BJ (cell line): ENCODE results near the gene TMEM86A. TPM values are rescaled to one million over a fixed set of nuclear protein-coding genes. Genes with fewer than 3 reads are reported as not detected.
A peak's percentile ranks its signal among the peaks of the same experiment; 100 is the strongest.

Experiments used
- CTCF ChIA-PET: fragments of 350-600 bp; formaldehyde crosslinking; extraction: SDS; loops from one replicate; lab custom pipeline; 2021; ENCODE audit warnings: antibody characterized with exemption, inconsistent platforms; lab: Yijun Ruan, JAX
- POLR2A ChIA-PET: fragments of 300-600 bp; sonication (Branson Sonifier 250); formaldehyde crosslinking; extraction: SDS; loops from one replicate; lab custom pipeline; 2021; ENCODE audit warnings: antibody characterized with exemption; lab: Charles Lee
- DNase-seq: peaks from one replicate; pipeline ENCODE4 v3.0.0-alpha.2; 2011; ENCODE audit warnings: low read depth
- H3K27me3 ChIP-seq: 2 replicates; pipeline ENCODE4 v1.6.0; 2011; ENCODE audit warnings: low read length; ENCODE audit not compliant: control insufficient read depth, insufficient read depth
- H3K36me3 ChIP-seq: 2 replicates; pipeline ENCODE4 v1.5.1; 2011; ENCODE audit warnings: low read length; ENCODE audit not compliant: control insufficient read depth, insufficient read depth
- H3K4me3 ChIP-seq: 2 replicates; pipeline ENCODE4 v1.5.1; 2011; ENCODE audit warnings: low read depth, mild to moderate bottlenecking, control low read depth, low read length
- CTCF ChIP-seq: IDR thresholded peaks from 2 replicates; pipeline ENCODE4 v1.5.1; 2011; ENCODE audit warnings: low read depth, mild to moderate bottlenecking, control low read depth, inconsistent platforms, low read length, moderate library complexity; ENCODE audit not compliant: insufficient read depth
- polyA plus RNA-seq: library from polyadenylated mRNA; depleted of rRNA; stranded (reverse); fragments of >200 nt; gene quantifications from 2 replicates; pipeline ENCODE4 v1.2.3, GENCODE V29; 2011

TMEM86A gene
- polyA plus RNA-seq, 1 experiment = 0.71 TPM

DNA sequence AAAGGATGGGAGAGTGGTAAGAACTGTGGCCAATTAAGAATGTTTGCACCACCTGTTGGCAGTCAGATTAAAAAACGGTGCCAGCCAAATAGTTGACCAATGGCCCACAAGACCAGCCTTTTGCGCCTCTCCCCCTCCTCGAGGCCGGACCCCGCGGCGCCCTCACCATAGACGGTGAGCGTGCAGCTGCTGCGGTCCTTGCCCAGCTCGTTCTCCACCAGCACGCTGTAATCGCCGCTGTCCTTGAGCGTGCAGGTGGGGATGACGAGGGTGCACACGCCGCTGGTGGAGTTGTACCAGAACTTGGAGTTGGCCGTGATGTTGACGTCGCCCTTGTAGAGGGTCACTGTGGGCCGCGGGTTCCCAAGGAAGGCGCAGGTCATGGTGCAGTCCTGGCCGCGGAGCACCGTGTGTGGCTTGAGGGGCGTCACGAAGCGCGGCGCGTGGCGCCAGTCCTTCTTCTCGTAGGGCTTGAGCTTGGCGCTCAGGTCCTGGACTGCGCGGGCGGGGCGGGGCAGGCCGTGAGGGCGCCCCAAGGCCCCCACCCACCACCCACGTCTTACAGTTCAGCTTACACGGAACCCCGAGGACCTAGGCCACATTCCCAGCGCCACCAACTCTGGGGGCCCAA is 7.2 kb downstream of the TMEM86A start:
- TF ChIP-seq CTCF = no peak
- peak overlapping the region; percentile 40 for H3K4me3 ChIP-seq
- no peaks in the 10 kb centered on the region for H3K36me3 ChIP-seq
- CTCF ChIA-PET = interaction anchor here (1.0 kb wide), 2 partner anchors 9 to 17 kb away, joined by 4 to 5 read pairs; no protein-coding TSS in a partner anchor
- DNase-seq = no peak
- POLR2A ChIA-PET = no interaction called here
- H3K27me3 ChIP-seq = peaks cover 16% of the 10 kb centered on the region

DNA sequence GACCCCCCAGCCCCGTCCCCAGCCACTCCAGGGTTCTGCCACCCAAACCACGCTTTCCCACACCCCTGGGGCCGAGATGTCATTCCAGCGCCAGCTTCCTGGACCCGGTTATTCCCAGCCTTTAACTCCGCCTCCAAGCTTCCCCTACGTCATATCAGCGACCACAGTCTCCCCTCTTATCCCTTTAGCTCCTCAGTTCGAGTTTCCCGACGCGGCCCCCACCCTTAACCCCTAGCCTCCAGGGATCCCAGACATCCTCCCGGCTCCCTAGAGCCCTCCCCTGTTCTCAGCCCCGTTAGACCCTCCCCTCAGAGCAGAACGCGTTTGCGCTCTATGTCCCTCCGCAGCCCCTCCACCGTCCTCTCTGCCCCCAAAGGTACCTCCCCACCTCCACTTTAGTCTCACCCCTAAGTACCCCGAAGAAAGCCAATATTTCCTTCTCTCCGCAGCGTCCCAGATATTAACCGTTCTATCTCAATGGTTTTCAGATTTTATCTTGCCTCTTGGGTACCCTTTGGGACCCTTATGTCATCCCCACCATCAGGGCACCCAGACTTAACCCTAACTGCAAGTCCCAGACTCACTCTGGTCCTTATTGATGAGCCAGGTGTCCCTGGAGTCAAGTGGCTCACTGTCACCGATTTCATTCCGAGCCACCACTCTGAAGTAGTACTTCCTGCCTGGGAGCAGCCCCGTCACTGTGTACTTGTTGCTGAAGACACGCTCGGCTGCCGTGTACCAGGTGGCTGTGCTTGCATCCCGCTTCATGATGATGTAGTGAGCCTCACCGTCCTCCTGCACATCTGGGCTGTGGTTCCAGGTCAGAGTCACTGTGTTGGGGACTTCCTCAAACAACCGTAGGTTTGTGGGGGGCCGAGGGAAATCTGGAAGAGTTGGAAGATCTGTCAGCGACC is 8.0 kb downstream of the TMEM86A start:
- peak overlapping the region; percentile 40 for H3K4me3 ChIP-seq
- ChIA-PET CTCF (interaction anchor here (1.0 to 1.8 kb wide), 5 partner anchors 10 to 21 kb away, joined by 3 to 6 read pairs (median 4); no protein-coding TSS in a partner anchor), POLR2A (no interaction called here)
- no peak for TF ChIP-seq CTCF
- DNase-seq = no peak
- peaks cover 16% of the 10 kb centered on the region for H3K27me3 ChIP-seq
- H3K36me3 ChIP-seq = no peaks in the 10 kb centered on the region

- Histone ChIP-seq H3K4me3 (no peak overlapping the region), H3K27me3 (peaks cover 16% of the 10 kb centered on the region), H3K36me3 (no peaks in the 10 kb centered on the region)
- CTCF ChIA-PET = interaction anchor here (1.1 to 1.8 kb wide), 3 partner anchors 14 to 20 kb away, joined by 3 to 6 read pairs (median 4); no protein-coding TSS in a partner anchor
- POLR2A ChIA-PET = no interaction called here
- TF ChIP-seq CTCF = no peak
- DNase-seq = no peak
Observed at GRCh38 chr11:18707811-18708340, 9.3 kb downstream of the TMEM86A start.

GRCh38 chr11:18709414-18709813 is 10.8 kb downstream of the TMEM86A start:
- Histone ChIP-seq H3K27me3 (peaks cover 16% of the 10 kb centered on the region), H3K36me3 (no peaks in the 10 kb centered on the region), H3K4me3 (no peak overlapping the region)
- ChIA-PET CTCF (interaction anchor here (1.1 kb wide), 1 partner anchor 13 kb away, joined by 3 read pairs; no protein-coding TSS in a partner anchor), POLR2A (no interaction called here)
- no peak for DNase-seq
- no peak for TF ChIP-seq CTCF

DNA sequence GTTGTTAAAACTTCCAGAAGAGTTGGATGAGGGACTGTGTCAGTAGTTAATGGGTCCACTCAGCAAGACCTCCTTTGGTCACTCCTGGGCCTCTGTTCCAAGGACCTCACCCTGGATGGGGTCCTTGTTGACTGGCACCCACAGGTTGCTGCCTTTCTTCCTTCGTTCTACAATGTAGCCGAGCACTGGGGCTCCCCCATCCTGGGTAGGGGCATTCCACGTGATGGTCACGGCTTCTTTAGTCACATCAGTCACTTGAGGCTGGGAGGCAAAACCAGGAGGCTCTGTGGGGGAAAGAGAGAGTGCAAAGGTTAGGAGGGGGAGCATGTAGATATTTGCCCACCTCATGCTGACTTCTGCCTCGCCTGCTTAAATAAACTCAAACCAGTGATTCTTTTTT is 12.0 kb downstream of the TMEM86A start:
- no peak for TF ChIP-seq CTCF
- no peak for DNase-seq
- Histone ChIP-seq H3K36me3 (no peaks in the 10 kb centered on the region), H3K27me3 (peaks cover 12% of the 10 kb centered on the region), H3K4me3 (no peak overlapping the region)
- ChIA-PET POLR2A (no interaction called here), CTCF (no interaction called here)
